H9 (cell line): ENCODE measurements around the gene MUC2. TPM values are rescaled to one million over a fixed set of nuclear protein-coding genes. Genes with fewer than 3 reads are reported as not detected.

Experiments used
- DNase-seq: peaks from one replicate; pipeline ENCODE4 v3.0.0-alpha.2; 2017
- H2AFZ ChIP-seq: one replicate; pipeline ENCODE4 v1.6.1; 2013; ENCODE audit warnings: mild to moderate bottlenecking, low read length, control low read depth, moderate library complexity
- H2AK5ac ChIP-seq: 2 replicates; pipeline ENCODE4 v1.6.1; 2013; ENCODE audit warnings: low read length, control low read depth, mixed read lengths; ENCODE audit not compliant: insufficient read length
- H2BK120ac ChIP-seq: one replicate; pipeline ENCODE4 v1.6.1; 2013; ENCODE audit warnings: low read depth, mild to moderate bottlenecking, low read length, control low read depth, inconsistent platforms; ENCODE audit not compliant: poor library complexity, severe bottlenecking
- H2BK12ac ChIP-seq: 2 replicates; pipeline ENCODE4 v1.6.1; 2013; ENCODE audit warnings: low read length, control low read depth, mixed read lengths, low read depth; ENCODE audit not compliant: insufficient read length
- H2BK15ac ChIP-seq: 2 replicates; pipeline ENCODE4 v1.6.1; 2013; ENCODE audit warnings: low read depth, low read length, control low read depth
- H2BK20ac ChIP-seq: one replicate; pipeline ENCODE4 v1.6.1; 2013; ENCODE audit warnings: low read depth, mild to moderate bottlenecking, low read length, control low read depth, inconsistent platforms; ENCODE audit not compliant: poor library complexity, severe bottlenecking
- H2BK5ac ChIP-seq: 2 replicates; pipeline ENCODE4 v1.6.1; 2013; ENCODE audit warnings: low read length, control low read depth, mixed read lengths; ENCODE audit not compliant: insufficient read length
- H3K14ac ChIP-seq: 2 replicates; pipeline ENCODE4 v1.6.1; 2013; ENCODE audit warnings: low read length, control low read depth; ENCODE audit not compliant: insufficient read depth
- H3K18ac ChIP-seq: 2 replicates; pipeline ENCODE4 v1.6.1; 2013; ENCODE audit warnings: low read depth, mild to moderate bottlenecking, mixed read lengths, low read length, control low read depth; ENCODE audit not compliant: insufficient read length
- H3K23ac ChIP-seq: 2 replicates; pipeline ENCODE4 v1.6.1; 2013; ENCODE audit warnings: low read length, control low read depth, mixed read lengths, low read depth; ENCODE audit not compliant: insufficient read length
- H3K23me2 ChIP-seq: 2 replicates; pipeline ENCODE4 v1.6.1; 2013; ENCODE audit warnings: low read depth, mild to moderate bottlenecking, mixed read lengths, low read length, control low read depth; ENCODE audit not compliant: insufficient read length, poor library complexity, severe bottlenecking
- H3K27ac ChIP-seq: 2 replicates; pipeline ENCODE4 v1.5.1; 2013; ENCODE audit warnings: low read length, control low read depth, mixed read lengths, low read depth; ENCODE audit not compliant: insufficient read length
- H3K27me3 ChIP-seq: 2 replicates; pipeline ENCODE4 v1.6.1; 2013; ENCODE audit warnings: low read length, control low read depth, inconsistent platforms; ENCODE audit not compliant: insufficient read depth
- H3K4ac ChIP-seq: 2 replicates; pipeline ENCODE4 v1.6.1; 2013; ENCODE audit warnings: low read depth, mild to moderate bottlenecking, control low read depth, inconsistent platforms, low read length, moderate library complexity
- H3K4me1 ChIP-seq: 2 replicates; pipeline ENCODE4 v1.6.1; 2013; ENCODE audit warnings: low read length, control low read depth, inconsistent platforms; ENCODE audit not compliant: insufficient read depth
- H3K4me2 ChIP-seq: 2 replicates; pipeline ENCODE4 v1.6.1; 2013; ENCODE audit warnings: low read length, control low read depth, mixed read lengths; ENCODE audit not compliant: insufficient read length, insufficient read depth
- H3K56ac ChIP-seq: 2 replicates; pipeline ENCODE4 v1.6.1; 2013; ENCODE audit warnings: low read depth, mild to moderate bottlenecking, mixed read lengths, low read length, control low read depth; ENCODE audit not compliant: insufficient read length
- H3K79me1 ChIP-seq: 2 replicates; pipeline ENCODE4 v1.6.1; 2013; ENCODE audit warnings: low read depth, mild to moderate bottlenecking, moderate library complexity, low read length, control low read depth, inconsistent platforms; ENCODE audit not compliant: insufficient read depth, poor library complexity, severe bottlenecking
- H3K79me2 ChIP-seq: 2 replicates; pipeline ENCODE4 v1.6.1; 2013; ENCODE audit warnings: low read length, control low read depth, inconsistent platforms; ENCODE audit not compliant: insufficient read depth
- H3K9ac ChIP-seq: 2 replicates; pipeline ENCODE4 v1.6.1; 2013; ENCODE audit warnings: low read length, control low read depth, mixed read lengths; ENCODE audit not compliant: insufficient read length; ENCODE audit errors: extremely low read depth
- H3K9me3 ChIP-seq: one replicate; pipeline ENCODE4 v1.6.1; 2013; ENCODE audit warnings: low read depth, low read length, inconsistent platforms; ENCODE audit not compliant: control insufficient read depth
- H3T11ph ChIP-seq: one replicate; pipeline ENCODE4 v1.6.1; 2013; ENCODE audit warnings: mild to moderate bottlenecking, low read length, control low read depth, inconsistent platforms
- H4K20me1 ChIP-seq: one replicate; pipeline ENCODE4 v1.6.1; 2013; ENCODE audit not compliant: control insufficient read depth, insufficient read length, insufficient read depth
- H4K5ac ChIP-seq: 2 replicates; pipeline ENCODE4 v1.6.1; 2013; ENCODE audit warnings: low read depth, mild to moderate bottlenecking, mixed read lengths, low read length, control low read depth; ENCODE audit not compliant: insufficient read length
- H4K8ac ChIP-seq: replicated peaks from 2 replicates; pipeline ENCODE4 v1.6.1; 2013; ENCODE audit warnings: low read length, control low read depth, mixed read lengths, low read depth; ENCODE audit not compliant: insufficient read length
- H4K91ac ChIP-seq: 2 replicates; pipeline ENCODE4 v1.6.1; 2013; ENCODE audit warnings: low read depth, mild to moderate bottlenecking, moderate library complexity, mixed read lengths, low read length, control low read depth; ENCODE audit not compliant: insufficient read length
- H3K27ac Mint-ChIP-seq, 3 experiments: 2 replicates in 2 of 3; 3 replicates in 1 of 3; pipeline ENCODE4 v1.8.0; 2020 to 2021; ENCODE audit warnings: mixed read lengths in 3 of 3, mild to moderate bottlenecking in 1 of 3, moderate library complexity in 1 of 3
- H3K27me3 Mint-ChIP-seq: 2 replicates; pipeline ENCODE4 v1.8.0; 2021; ENCODE audit warnings: low read depth, mild to moderate bottlenecking, moderate library complexity, mixed read lengths
- H3K36me3 Mint-ChIP-seq, 3 experiments: 2 replicates in 2 of 3; 3 replicates in 1 of 3; pipeline ENCODE4 v1.8.0; 2020 to 2021; ENCODE audit warnings: low read depth in 3 of 3, mixed read lengths in 3 of 3; ENCODE audit not compliant: insufficient read depth in 1 of 3
- H3K4me1 Mint-ChIP-seq, 2 experiments: 2 replicates each; pipeline ENCODE4 v1.8.0; 2020; ENCODE audit warnings: mixed read lengths in 2 of 2
- H3K4me3 Mint-ChIP-seq, 2 experiments: 2 replicates in 1 of 2; 3 replicates in 1 of 2; pipeline ENCODE4 v1.8.0; 2020 to 2021; ENCODE audit warnings: mild to moderate bottlenecking in 2 of 2, mixed read lengths in 2 of 2, moderate library complexity in 1 of 2
- H3K9me3 Mint-ChIP-seq, 2 experiments: 2 replicates in 1 of 2; 3 replicates in 1 of 2; pipeline ENCODE4 v1.8.0; 2020; ENCODE audit warnings: mild to moderate bottlenecking in 2 of 2, mixed read lengths in 2 of 2, moderate library complexity in 1 of 2
- CTCF ChIP-seq: fragments of 200-600 bp; sonication (generic); conservative IDR thresholded peaks from 3 replicates; pipeline ENCODE4 v1.8.0; 2021; ENCODE audit warnings: antibody characterized with exemption, mild to moderate bottlenecking
- whole genome bisulfite sequencing: extraction: QIAGEN DNeasy Blood & Tissue Kit; methylation state at CpG from one replicate; pipeline ENCODE4 v1.1.7; 2013; ENCODE audit warnings: missing lambda C conversion rate, low lambda C conversion rate, mixed read lengths; ENCODE audit not compliant: insufficient read length; ENCODE audit errors: extremely low coverage; 5-methylcytosine and 5-hydroxymethylcytosine counted together
- total RNA-seq: library from RNA; stranded (reverse); gene quantifications from 2 replicates; pipeline ENCODE4 v1.2.1, GENCODE V29; 2021

MUC2 gene
- total RNA-seq, 1 experiment from 2014 or later = not detected

- no peaks in the 10 kb centered on the region for H3K23me2 ChIP-seq
- H2BK15ac ChIP-seq = no peak overlapping the region
- H3K9ac ChIP-seq = no peak overlapping the region
- no peak overlapping the region for H3K4me3 Mint-ChIP-seq
- no peaks in the 10 kb centered on the region for H3K79me1 ChIP-seq
- H3K27ac Mint-ChIP-seq = no peak overlapping the region
- no peak overlapping the region for H2AK5ac ChIP-seq
- no peak overlapping the region for H3K4me2 ChIP-seq
- H2AFZ ChIP-seq = no peak overlapping the region
- no peaks in the 10 kb centered on the region for H3K9me3 ChIP-seq
- no peak; the same call in 2 of the 3 replicates for TF ChIP-seq CTCF
- peaks cover 0 to 5% of the 10 kb centered on the region in 2 experiments; a peak in 2 of 4 replicates for H3K4me1 Mint-ChIP-seq
- no peak overlapping the region for H4K91ac ChIP-seq
- H4K20me1 ChIP-seq = no peaks in the 10 kb centered on the region
- no peaks in the 10 kb centered on the region for H3K4me1 ChIP-seq
- no peak overlapping the region for H2BK120ac ChIP-seq
- no peaks in the 10 kb centered on the region for H3K27me3 ChIP-seq
- no peak overlapping the region for H3K27ac ChIP-seq
- no peak overlapping the region for H3T11ph ChIP-seq
- no peak overlapping the region; the same call in 1 of the 2 replicates for H3K14ac ChIP-seq
- no peak overlapping the region for H3K4ac ChIP-seq
- no peak overlapping the region for H2BK20ac ChIP-seq
- peak overlapping the region; percentile 21 for H3K18ac ChIP-seq
- WGBS = no CpG with 5 or more reads among the region's 15 CpGs
- H3K56ac ChIP-seq = no peak overlapping the region
- H3K23ac ChIP-seq = no peak overlapping the region
- H3K27me3 Mint-ChIP-seq = peaks cover 8% of the 10 kb centered on the region
- H4K8ac ChIP-seq = no peak overlapping the region
- H2BK12ac ChIP-seq = no peak overlapping the region
- H3K79me2 ChIP-seq = no peaks in the 10 kb centered on the region
- H4K5ac ChIP-seq = no peak overlapping the region
- DNase-seq = no peak
- H2BK5ac ChIP-seq = no peak overlapping the region
- no peaks in the 10 kb centered on the region; a peak in 1 of 7 replicates for H3K36me3 Mint-ChIP-seq
- no peaks in the 10 kb centered on the region for H3K9me3 Mint-ChIP-seq
Observed at GRCh38 chr11:1051356-1052132, 23.1 kb upstream of the MUC2 start.
